Vagina (tissue), 2 donors: ENCODE results near the gene FUT8.

Source experiments
- POLR2A ChIP-seq, 2 donors: fragments of 450-650 bp; IDR thresholded peaks; one replicate each; pipeline ENCODE4 v1.6.1; 2017; ENCODE audit warnings: antibody characterized with exemption in 2 of 2, mild to moderate bottlenecking in 2 of 2, moderate library complexity in 2 of 2
- POLR2AphosphoS5 ChIP-seq, 2 donors: sonication (generic); formaldehyde crosslinking; IDR thresholded peaks; one replicate each; pipeline ENCODE4 v1.9.0; 2017; ENCODE audit warnings: antibody characterized with exemption in 2 of 2, mild to moderate bottlenecking in 2 of 2, low read depth in 1 of 2; ENCODE audit not compliant: insufficient read depth in 1 of 2

GRCh38 chr14:65574611-65575010 is 162.1 kb downstream of the FUT8 start:
- TF ChIP-seq POLR2A (IDR thresholded peaks at IDR 0.05) = no peak
- TF ChIP-seq POLR2AphosphoS5 (IDR thresholded peaks at IDR 0.05; ENCODE audit: insufficient read depth in 1 of 2, low read depth in 1 of 2) = no peak
